ENCODE data around the gene LGI4. TPM values are rescaled to one million over a fixed set of nuclear protein-coding genes. Genes with fewer than 3 reads are reported as not detected.

LGI4 gene
- total RNA-seq, 1 experiment from 2014 or later, result not detected

GRCh38 chr19:35138305-35138892 is 3.5 kb upstream of the LGI4 start, which contains the start of gene FXYD1:
Gene FXYD1 (plus strand): TSS chr19:35138824. CDS start chr19:35140080, 1,256 bp downstream.
- intact Hi-C loops (cut with micrococcal nuclease; ENCODE audit: unreplicated experiment), result no loop called here
- no TSS peak for BruUV-seq (replicated peaks)
- TF ChIP-seq CTCF (conservative IDR thresholded peaks at IDR 0.05; ENCODE audit: low read depth, low read length), result no peak
- no peak for TF ChIP-seq EZH2 (IDR thresholded peaks at IDR 0.05; ENCODE audit: borderline replicate concordance, low read depth, low read length, poor library complexity, severe bottlenecking)
- no peak within 1 kb of the TSS for H3K4me3 ChIP-seq (ENCODE audit: low read depth, low read length, poor library complexity, severe bottlenecking)
- H3K27ac ChIP-seq (ENCODE audit: low read depth, low read length, poor library complexity, severe bottlenecking), result no peak within 1 kb of the TSS
- H3K4me1 ChIP-seq (ENCODE audit: insufficient read depth, low read length, poor library complexity, severe bottlenecking), result peaks cover 15% of the 10 kb centered on the region
- POLR2A ChIA-PET (ENCODE audit: low non-redundant PET), result no interaction called here
- H3K36me3 ChIP-seq (ENCODE audit: insufficient read depth, low read length, poor library complexity, severe bottlenecking), result no peaks in the 10 kb centered on the region
- CTCF ChIA-PET, result no interaction called here
- no peaks in the 10 kb centered on the region for H3K9me3 ChIP-seq (ENCODE audit: low read depth, low read length, poor library complexity, severe bottlenecking)
- no peak for DNase-seq (ENCODE audit: low spot score)
- no peaks in the 10 kb centered on the region for H3K27me3 ChIP-seq (replicated peaks; ENCODE audit: insufficient read depth, low read depth, low read length, poor library complexity)

- Histone ChIP-seq H3K4me3 (ENCODE audit: low read depth, low read length, poor library complexity, severe bottlenecking) (no peak overlapping the region), H3K9me3 (ENCODE audit: low read depth, low read length, poor library complexity, severe bottlenecking) (no peaks in the 10 kb centered on the region), H3K27ac (ENCODE audit: low read depth, low read length, poor library complexity, severe bottlenecking) (no peak overlapping the region), H3K27me3 (replicated peaks; ENCODE audit: insufficient read depth, low read depth, low read length, poor library complexity) (no peaks in the 10 kb centered on the region), H3K36me3 (ENCODE audit: insufficient read depth, low read length, poor library complexity, severe bottlenecking) (no peaks in the 10 kb centered on the region), H3K4me1 (ENCODE audit: insufficient read depth, low read length, poor library complexity, severe bottlenecking) (peaks cover 9% of the 10 kb centered on the region)
- no TSS peak for BruUV-seq (replicated peaks)
- intact Hi-C loops (cut with micrococcal nuclease; ENCODE audit: unreplicated experiment), result no loop called here
- no peak for TF ChIP-seq EZH2 (IDR thresholded peaks at IDR 0.05; ENCODE audit: borderline replicate concordance, low read depth, low read length, poor library complexity, severe bottlenecking)
- TF ChIP-seq CTCF (conservative IDR thresholded peaks at IDR 0.05; ENCODE audit: low read depth, low read length), result no peak
- ChIA-PET CTCF (no interaction called here), POLR2A (ENCODE audit: low non-redundant PET) (no interaction called here)
- DNase-seq (ENCODE audit: low spot score), result no peak
Measured at GRCh38 chr19:35136977-35137702, 2.3 kb upstream of the LGI4 start.

GRCh38 chr19:35136231-35136630 is 1.4 kb upstream of the LGI4 start:
- Histone ChIP-seq H3K9me3 (ENCODE audit: low read depth, low read length, poor library complexity, severe bottlenecking) (no peaks in the 10 kb centered on the region), H3K27me3 (replicated peaks; ENCODE audit: insufficient read depth, low read depth, low read length, poor library complexity) (no peaks in the 10 kb centered on the region), H3K4me3 (ENCODE audit: low read depth, low read length, poor library complexity, severe bottlenecking) (no peak overlapping the region), H3K36me3 (ENCODE audit: insufficient read depth, low read length, poor library complexity, severe bottlenecking) (no peaks in the 10 kb centered on the region), H3K4me1 (ENCODE audit: insufficient read depth, low read length, poor library complexity, severe bottlenecking) (no peaks in the 10 kb centered on the region), H3K27ac (ENCODE audit: low read depth, low read length, poor library complexity, severe bottlenecking) (no peak overlapping the region)
- no peak for DNase-seq (ENCODE audit: low spot score)
- ChIA-PET POLR2A (ENCODE audit: low non-redundant PET) (interaction anchor here (0.7 kb wide), 1 partner anchor 369 kb away, joined by 3 read pairs; no protein-coding TSS in a partner anchor), CTCF (interaction anchor here (1.2 kb wide), 1 partner anchor 21 kb away, joined by 5 read pairs; no protein-coding TSS in a partner anchor)
- intact Hi-C loops (cut with micrococcal nuclease; ENCODE audit: unreplicated experiment), result no loop called here
- TF ChIP-seq CTCF (conservative IDR thresholded peaks at IDR 0.05; ENCODE audit: low read depth, low read length), result no peak
- TF ChIP-seq EZH2 (IDR thresholded peaks at IDR 0.05; ENCODE audit: borderline replicate concordance, low read depth, low read length, poor library complexity, severe bottlenecking), result no peak
- no TSS peak for BruUV-seq (replicated peaks)

All from A673 (cell line).